Measurements from ENCODE around the gene TIMP2.
"Not testable (repeated sequence)": the region's sequence is repeated elsewhere in the genome, so short reads cannot be mapped to it uniquely, and the experiment has no call there.

The TIMP2 gene

GRCh38 chr17:78956254-78956653 is 31.1 kb upstream of the TIMP2 start:
- DNase-seq (ENCODE audit: low read depth in 3 of 3), result no peak

GRCh38 chr17:78954684-78955083 is 29.5 kb upstream of the TIMP2 start:
- no peak for DNase-seq (ENCODE audit: low read depth in 3 of 3)

GRCh38 chr17:78953356-78954350 is 28.5 kb upstream of the TIMP2 start:
- DNase-seq (ENCODE audit: low read depth in 3 of 3), result no peak

- DNase-seq (ENCODE audit: low read depth in 3 of 3), result no peak
These were observed 27.5 kb upstream of the TIMP2 start for GRCh38 chr17:78952706-78953105.

- DNase-seq (ENCODE audit: low read depth in 3 of 3), result no peak
These were observed 26.9 kb upstream of the TIMP2 start for GRCh38 chr17:78951967-78952551.

- no peak for DNase-seq (ENCODE audit: low read depth in 3 of 3)
These were observed 25.7 kb upstream of the TIMP2 start for GRCh38 chr17:78950870-78951269.

GRCh38 chr17:78947235-78948149 is 22.3 kb upstream of the TIMP2 start:
- DNase-seq (ENCODE audit: low read depth in 3 of 3), result no peak

- DNase-seq (ENCODE audit: low read depth in 3 of 3), result no peak
These were observed 21.4 kb upstream of the TIMP2 start for GRCh38 chr17:78946631-78947030.

- DNase-seq (ENCODE audit: low read depth in 3 of 3), result no peak
These were observed 20.9 kb upstream of the TIMP2 start for GRCh38 chr17:78946131-78946530.

- not testable (repeated sequence) for DNase-seq (ENCODE audit: low read depth in 3 of 3)
These were observed 20.3 kb upstream of the TIMP2 start for GRCh38 chr17:78945455-78945854.

- DNase-seq (ENCODE audit: low read depth in 3 of 3), result no peak
These were observed 19.8 kb upstream of the TIMP2 start for GRCh38 chr17:78944956-78945355.

- DNase-seq (ENCODE audit: low read depth in 3 of 3), result no peak
These were observed 18.8 kb upstream of the TIMP2 start for GRCh38 chr17:78944026-78944425.

GRCh38 chr17:78940708-78941107 is 15.5 kb upstream of the TIMP2 start:
- no peak for DNase-seq (ENCODE audit: low read depth in 3 of 3)

- DNase-seq (ENCODE audit: low read depth in 3 of 3), result no peak
These were observed 15.1 kb upstream of the TIMP2 start for GRCh38 chr17:78940258-78940657.

GRCh38 chr17:78939615-78940014 is 14.4 kb upstream of the TIMP2 start:
- DNase-seq (ENCODE audit: low read depth in 3 of 3), result no peak

- DNase-seq (ENCODE audit: low read depth in 3 of 3), result no peak
These were observed 12.4 kb upstream of the TIMP2 start for GRCh38 chr17:78937561-78937960.

GRCh38 chr17:78935419-78936323 is 10.5 kb upstream of the TIMP2 start:
- DNase-seq (ENCODE audit: low read depth in 3 of 3), result no peak

GRCh38 chr17:78934681-78935418 is 9.7 kb upstream of the TIMP2 start:
- DNase-seq (ENCODE audit: low read depth in 3 of 3), result no peak

- no peak for DNase-seq (ENCODE audit: low read depth in 3 of 3)
These were observed 8.9 kb upstream of the TIMP2 start for GRCh38 chr17:78933959-78934568.
